GM18868 (cell line): ENCODE results near the gene DAB2.
"Not testable (repeated sequence)": the region's sequence is repeated elsewhere in the genome, so short reads cannot be mapped to it uniquely, and the experiment has no call there.

Source experiments
- ATAC-seq: cut with Tn5 transposase; IDR thresholded peaks from one replicate; pipeline ENCODE4 v1.9.1; 2021; ENCODE audit warnings: mild to moderate bottlenecking, moderate library complexity; ENCODE audit not compliant: unreplicated experiment

DAB2 gene

DNA sequence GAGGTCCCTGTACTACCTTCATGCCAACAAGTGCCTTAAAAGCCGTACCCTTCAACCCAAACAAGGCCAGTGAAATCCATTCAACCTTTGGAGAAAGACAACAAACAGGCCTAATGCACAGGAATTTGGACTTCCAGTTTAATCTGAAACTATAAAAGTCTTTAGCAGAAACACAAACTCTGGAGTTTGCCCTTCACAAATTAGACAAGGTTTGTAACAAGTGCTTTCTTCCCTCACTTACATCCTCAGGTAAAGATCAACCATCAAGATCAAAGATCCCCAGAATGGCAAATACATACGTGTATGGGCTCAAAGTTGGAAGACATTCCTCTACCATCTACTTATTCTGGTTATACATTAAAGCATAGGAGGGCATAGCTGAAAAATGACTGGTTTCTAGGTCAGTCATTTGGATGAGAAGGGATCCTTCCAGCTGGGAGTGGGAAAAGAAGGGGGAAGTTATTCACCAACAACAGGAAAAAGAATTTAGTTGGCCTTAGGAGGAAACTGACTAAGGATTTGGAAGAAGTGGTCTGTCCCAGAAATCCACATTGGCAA lies 2.0 kb downstream of the DAB2 start:
- ATAC-seq = no peak

DNA sequence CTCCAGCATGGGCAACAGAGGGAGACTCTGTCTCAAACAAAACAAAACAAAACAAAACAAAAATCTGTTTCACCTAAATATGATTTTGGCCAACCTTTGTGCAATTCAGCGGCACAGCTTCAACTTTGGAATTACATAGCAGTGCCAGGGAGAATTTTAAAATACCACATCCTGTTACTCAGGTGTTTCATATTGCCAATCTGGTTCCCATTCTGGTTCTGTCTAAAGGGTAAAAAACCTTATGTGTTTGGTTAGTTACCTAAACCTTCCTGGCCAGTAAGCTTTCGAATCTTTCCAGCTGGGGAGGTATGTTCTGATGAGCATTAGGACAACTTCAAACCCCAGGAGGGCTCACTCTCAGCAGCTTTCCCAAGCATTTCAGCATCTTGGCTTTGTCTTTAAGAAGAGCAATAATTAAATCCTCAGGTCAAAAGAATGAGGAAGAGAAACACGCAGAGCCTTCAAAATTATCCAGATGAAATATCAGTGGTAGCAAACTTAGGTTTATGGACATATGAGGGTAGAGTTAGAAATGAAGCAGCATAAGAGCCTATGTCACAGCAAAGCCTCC lies 2.7 kb downstream of the DAB2 start:
- no peak for ATAC-seq

DNA sequence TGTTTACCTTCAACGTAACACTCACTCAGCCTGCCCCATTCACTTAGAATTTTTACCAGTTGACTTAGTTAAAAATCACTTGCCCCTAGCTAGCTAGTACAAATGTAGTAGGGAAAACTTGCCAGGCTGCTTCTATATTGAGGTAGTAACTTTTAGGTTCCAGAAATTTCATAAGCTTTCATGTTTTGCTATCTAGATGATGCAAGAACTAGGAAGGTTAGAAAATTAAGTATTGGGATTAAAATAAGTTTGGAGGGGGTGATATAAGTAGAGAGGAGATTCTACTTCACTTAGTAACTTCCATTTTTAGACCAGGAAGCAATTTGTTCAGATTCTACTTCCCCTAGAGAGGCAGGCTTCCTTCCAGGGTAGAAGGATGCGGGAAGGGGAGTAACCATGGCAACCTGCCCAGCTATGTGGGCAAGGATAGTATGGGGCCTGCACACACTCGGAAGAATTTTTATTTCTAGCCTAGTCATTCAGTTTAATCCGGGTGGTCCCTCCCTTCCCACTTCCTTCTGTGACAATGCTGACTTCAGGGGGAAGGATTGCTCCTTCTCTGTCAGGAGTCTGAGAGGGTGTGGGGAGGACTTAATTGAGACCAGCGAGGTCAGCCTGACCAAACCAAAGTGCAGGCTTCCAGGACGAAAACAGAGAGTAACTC lies 4.2 kb downstream of the DAB2 start:
- no peak for ATAC-seq

DNA sequence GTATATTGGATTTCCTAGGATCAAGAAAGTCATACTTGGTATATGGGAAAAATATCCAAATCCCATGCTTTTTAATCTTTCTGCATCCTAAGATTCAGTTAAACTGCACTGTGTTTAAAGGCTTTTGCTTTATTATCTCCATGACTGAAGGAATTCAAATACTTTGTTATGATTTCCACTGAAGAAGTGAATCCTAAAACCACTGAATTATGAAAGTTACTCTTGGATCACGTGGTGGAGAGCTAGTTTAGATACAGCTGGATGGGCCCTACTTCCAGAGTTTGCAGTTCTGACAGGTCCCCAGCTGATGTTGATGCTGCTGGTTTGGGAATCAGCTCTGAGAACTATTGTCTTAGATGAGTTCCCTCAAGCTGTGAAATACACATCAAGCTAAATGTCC lies 5.0 kb downstream of the DAB2 start:
- ATAC-seq = no peak

DNA sequence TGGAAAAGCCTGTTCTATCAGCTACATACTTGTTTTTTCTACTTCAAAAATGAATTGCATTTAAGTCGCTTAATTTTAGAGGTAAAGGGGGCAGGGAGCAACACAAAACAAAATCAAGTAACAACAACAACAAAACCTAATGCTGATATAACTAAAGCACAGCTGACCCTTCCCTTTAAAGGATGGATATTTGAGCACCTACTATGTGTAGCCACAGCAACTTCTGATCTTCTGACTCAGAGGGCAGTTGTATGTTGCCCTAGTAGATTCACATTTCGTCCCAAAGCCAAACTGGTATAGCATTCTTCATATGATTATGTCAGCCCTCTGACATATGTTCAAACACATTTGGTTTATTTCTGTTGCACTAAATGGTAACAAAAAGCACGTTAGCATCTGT lies 6.8 kb downstream of the DAB2 start:
- no peak for ATAC-seq

DNA sequence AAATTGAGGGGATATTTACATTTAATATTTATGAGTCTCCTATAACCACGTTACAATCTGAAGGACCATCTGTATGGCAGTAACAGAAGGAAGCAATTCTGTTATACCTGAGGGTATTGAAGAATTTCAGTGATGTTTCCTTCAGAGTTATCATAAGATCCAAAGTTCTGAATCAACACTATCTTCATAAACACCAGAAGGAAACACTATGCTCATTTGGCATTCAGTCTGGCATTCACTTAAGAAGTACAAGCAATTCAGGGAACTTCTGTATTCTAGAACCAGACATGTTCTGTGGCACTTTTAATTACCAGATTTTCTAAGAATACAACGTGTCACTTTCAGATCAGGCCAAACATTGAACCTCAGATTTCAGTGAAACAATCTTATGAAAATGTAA lies 9.6 kb downstream of the DAB2 start:
- ATAC-seq = no peak

DNA sequence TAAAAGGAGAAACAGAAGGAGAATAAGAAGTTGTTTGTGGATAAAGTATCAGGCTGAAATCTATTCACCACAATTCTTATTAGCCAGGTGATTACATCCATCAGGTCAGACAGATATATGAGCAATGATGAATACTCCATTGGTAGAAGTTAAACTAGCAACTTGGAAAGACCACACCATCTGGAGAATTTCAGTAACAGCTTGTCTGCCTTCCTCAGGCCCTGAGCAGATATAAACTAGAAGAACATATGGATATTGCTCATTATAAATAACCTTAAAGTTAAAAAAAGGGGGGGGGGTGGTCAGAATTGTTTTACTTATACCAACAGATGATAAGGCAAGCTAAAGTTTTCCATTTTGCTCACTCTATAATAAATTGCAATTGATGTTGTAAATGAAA lies 10.4 kb downstream of the DAB2 start:
- ATAC-seq = no peak

DNA sequence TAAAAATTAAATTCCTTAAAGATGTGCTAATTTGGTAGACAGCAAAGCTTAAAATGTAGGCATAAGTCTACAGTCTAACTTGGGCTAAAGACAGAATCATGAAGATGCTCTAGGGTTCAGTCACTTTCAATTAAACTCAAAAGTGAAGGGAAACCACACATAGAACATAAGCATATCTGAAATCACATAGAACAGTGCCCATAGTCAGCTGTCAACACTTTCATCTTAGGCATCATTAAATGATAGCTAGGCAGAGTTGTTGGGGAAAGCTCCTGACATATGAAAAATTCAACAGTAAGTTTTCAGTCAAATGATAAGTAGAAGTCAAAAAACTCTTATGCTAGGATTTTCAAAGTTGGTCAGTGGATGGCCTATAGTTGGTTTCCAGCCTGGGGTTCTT lies 11.0 kb downstream of the DAB2 start:
- no peak for ATAC-seq

DNA sequence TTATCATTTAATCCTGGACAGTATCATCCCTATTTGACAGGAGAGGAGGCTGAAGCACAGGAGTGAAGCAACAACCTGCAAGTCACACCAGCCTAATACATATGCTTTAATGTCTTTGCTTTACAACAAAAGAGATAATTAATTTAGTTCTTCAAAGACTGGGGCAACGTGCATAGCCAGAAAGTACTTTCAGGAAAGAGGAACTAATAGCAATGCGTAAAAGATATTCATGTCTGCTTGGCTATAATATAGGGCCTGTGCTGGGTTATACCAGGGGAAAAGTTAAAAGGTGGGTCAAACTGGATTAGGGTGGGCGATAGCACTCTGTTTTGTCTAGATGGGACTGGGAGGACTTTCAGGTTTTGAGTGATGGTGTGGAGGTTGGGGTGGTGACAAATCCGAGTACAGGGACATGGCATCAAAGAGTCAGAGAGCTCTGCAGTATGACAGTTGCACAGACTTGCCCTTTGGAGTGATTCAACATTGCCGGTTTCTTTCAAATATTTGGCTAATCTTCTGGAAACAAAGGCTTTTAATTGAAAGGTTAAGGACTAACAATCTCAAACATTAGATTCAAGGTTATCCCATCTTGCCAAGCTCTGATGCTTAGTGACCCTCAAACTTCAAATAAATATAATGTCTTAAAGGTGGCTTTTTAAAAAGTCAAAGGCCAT lies 11.9 kb downstream of the DAB2 start:
- no peak for ATAC-seq

DNA sequence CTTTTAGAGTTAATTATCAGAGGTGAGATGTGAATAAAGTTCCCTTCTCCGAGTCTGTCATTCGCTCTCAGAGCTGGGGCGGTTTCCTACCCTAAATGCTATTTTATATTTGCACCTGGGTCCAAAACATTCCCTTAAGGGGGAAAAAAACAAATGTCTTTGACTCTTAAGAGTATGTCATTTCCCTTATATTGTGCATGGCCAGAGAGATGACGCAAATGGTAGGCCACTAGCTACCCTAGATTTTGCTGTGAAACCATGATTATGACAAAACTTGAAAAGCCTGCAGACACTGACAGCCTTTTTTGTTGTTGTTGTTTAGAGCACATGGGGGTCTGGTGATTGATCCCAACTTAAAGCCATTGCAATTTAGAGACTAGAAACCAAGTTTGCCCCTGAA lies 12.8 kb downstream of the DAB2 start:
- ATAC-seq = no peak

DNA sequence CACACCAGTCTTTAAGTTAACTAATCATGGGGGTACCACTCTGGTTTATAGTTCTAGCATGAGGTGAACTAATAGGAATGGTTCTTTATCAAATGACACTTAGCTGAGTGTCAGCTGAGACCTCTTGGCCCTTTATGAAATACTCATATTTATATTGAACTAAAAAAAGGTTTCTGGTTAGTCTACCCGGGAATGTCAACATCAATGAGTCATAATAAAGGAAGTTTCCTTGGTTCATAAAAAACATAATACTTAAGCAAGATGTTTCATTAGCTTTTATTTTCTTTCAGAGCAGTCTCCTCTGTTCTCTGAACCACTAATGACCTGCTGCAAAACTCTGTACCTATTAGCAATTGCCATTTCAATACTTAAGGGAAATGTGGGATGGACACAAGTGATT lies 13.7 kb downstream of the DAB2 start:
- ATAC-seq = no peak

DNA sequence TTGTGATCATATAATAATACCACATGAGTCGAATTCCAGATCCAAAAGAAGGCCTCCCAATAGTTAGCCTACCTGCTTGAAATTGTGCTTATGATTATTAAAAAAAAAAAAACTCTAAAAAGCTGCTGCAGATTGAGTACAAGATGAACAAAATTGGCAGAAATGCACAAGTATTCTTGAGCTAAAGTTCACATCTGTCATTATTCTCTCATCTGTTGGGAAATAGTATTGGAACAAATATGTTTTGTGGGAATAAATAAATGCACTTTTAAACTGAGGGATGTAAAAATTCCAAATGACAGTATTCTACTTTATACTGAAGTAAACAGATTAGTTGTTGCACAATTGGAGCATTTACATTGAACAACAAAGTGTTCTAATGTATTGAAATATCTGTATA lies 15.7 kb downstream of the DAB2 start:
- no peak for ATAC-seq

DNA sequence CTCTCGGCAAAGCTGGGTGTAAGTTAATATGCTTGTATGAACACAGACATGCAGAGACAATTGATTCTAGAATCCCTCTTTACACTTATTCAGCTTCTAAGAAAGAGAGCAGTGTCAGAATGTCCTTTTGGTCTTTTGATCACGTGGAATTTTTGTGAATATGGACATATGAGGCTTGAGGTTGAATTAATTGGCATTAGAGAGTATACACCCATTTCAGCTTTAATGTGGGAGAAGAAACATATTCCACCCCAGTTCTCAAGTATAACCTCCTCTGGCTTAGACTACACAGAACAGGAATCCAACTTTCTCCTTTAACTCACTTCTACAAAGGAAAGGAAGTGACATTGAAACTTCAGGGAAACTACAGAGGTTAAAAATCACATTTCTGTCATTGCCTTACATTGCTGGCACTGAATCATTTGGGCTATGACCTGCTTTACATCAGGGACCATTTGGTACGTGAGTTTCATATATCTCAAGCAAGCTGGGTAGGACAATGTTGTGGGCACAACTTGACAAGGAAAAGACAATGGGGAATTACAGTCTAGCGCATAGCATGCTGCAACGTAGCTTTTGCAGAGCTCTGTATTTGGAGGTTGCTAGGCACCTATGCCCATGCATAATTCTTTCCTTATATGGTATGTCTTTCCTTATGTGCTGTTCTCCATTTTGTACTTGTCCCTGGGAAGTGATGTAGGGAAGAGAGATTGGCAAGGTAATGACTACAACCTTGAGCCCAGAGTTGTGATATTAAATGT lies 19.5 kb downstream of the DAB2 start:
- no peak for ATAC-seq

DNA sequence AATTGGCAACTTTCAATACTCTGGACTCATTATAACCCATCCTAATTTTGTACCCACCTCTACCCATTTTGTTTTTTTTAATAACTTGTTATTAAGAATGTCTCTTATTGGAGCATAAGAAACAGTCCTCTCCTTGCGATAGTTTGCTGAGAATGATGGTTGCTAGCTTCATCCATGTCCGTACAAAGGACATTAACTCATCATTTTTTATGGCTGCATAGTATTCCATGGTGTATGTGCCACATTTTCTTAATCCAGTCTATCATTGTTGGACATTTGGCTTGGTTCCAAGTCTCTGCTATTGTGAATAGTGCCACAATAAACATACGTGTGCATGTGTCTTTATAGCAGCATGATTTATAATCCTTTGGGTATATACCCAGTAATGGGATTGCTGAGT lies 21.0 kb downstream of the DAB2 start:
- not testable (repeated sequence) for ATAC-seq

DNA sequence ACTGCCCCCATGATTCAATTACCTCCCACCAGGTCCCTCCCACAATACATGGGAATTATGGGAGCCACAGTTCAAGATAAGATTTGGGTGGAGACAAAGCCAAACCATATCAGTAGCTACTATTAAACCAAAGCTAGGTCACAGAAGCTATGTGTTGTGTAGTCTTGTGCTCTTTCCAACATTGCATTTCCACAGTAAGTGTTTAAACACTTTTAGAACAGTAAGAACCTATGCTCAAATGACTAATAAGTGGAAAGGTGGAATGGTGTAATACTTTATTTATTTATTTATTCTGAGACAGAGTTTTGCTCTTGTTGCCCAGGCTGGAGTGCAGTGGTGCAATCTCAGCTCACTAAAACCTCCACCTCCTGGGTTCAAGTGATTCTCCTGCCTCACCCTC lies 22.6 kb downstream of the DAB2 start:
- ATAC-seq = not testable (repeated sequence)

DNA sequence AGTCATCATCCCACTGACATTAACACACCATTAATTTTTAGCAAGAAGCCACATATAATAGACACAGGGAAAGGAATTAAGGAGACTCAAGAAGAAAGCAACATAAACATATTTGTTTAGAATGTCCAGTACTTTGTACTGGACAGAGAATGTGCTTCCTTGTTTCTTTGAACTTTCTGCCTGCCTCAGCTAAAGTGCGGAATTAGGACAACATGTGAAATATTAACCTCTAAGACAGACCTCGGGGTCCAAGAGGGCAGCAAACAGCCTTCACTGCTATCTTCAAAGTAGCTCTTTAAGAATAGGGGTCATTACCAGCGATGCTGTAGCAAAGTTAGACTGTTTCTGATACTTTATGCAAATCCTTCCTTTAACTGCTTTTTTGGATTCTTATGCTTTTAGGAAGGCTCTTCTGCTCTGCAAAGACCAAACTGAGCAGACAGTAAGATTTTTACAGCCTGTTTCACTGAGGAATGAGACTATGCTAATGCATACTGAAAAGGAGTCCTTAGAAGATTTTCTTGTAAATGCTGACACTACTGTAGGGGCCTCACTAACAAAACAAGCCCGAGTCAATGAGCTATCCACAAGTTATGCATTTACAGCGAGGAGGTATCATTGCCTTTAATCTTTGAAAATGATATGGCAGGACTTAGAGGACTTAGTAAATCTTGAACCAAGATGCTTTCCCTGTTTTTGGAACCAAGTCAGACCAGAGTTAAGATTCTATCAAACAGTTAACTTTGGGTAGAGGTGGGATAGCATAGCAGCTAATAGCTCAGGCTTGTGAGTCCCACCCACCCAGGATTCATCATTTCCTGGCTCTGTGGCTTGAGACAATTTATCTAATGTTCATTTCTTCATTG lies 23.8 kb downstream of the DAB2 start:
- ATAC-seq = no peak

DNA sequence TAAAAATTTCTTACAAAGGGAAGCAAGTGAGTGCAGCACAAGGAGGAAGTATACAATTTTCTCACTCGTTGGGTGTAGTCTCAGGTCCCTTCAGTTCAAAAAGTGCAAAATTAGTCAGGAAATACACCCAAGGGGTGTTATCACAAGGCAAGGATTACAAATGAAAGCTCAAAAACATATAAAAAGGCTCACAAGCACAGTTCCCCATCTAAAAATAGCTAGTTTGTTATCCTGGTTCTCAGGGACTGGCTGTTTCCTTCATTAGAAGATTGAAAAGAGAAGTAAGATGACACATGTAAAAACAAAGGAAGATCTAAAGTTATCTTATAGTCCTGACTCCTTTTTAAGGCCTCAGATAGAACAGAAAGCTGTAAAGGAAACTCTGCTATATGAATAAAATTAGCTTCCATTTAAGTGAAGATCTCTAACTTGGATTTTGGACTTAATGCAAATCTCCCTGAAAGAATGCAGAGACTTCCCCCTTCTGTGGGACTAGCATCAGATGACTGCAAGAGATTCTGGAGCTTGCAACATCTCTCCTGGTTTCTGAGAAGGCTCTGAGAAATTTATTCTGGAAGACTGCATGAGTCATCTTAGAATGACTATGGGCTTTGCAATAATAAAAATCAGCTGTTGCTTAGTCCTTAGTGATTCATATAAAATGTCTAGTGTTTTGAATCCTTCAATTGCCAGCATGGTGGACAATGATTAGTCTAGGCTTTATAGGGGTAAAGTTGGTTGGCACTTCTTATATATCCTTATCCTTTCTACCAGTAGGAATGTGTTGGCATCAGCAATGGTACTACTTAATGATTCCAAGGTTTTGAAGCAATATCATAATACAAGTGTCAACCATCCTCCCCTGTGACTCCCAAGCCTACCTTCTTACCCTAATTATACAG lies 25.4 kb downstream of the DAB2 start:
- ATAC-seq = no peak

DNA sequence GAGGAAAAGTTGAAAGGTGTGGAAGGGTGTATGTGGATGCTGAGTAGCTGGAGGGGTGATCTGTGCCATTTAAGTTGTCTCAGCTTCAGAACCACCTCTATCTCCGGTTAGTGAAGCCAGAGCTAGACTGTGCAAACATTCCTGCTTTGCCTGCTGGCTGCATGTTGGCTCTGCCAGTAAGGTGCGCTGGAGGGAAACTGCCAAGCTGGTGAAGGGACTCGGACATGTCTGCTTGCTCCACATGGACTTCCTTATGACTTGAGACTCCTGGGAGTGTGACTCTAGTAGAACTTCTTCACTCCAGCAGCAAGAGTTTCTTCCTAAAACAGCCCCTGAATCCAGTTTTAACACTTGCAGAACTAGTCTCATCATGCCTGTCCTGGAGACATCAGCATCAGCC lies 27.9 kb downstream of the DAB2 start:
- ATAC-seq = no peak

DNA sequence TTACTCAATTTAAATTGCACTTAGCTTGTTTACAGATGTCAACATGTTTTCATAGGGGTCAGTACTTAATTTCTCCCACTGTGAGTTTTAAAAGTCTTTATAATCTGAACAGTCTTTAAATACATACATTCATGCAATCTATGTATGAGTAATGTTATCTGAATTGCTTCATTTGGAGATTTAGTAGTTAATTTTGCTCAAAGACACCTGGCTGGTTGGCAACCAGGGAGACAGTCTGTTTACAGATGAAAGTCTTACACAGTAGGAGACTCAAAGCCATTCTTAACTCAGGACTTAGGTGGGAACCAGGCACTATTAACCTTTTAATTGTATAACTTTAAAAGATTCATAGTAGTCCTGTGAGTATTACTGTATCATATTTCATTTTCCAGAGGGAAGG lies 29.3 kb downstream of the DAB2 start:
- ATAC-seq = no peak

DNA sequence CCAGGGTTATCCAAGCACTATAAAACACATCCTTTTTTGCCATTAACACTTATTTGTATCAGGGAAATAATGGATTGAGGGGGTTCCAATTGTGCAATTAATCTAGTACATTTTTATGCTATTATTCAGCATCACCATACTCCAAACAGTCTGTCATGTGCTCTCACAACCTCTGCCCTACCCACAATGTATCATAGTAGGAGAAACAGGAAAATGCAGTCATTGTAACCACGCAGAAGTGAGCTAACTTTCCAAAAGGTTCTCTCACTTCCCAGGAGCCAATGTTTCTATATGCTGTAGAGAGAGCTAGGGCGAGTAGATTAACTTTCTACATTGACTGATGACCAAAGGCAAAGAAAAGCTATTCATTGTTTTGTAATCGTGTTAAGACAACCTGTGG lies 29.8 kb downstream of the DAB2 start:
- no peak for ATAC-seq
